IPS-11a (cell line): ENCODE measurements around the gene TNS2.
A peak's percentile ranks its signal among the peaks of the same experiment; 100 is the strongest.

Source experiments
- H3K4me3 ChIP-seq: one replicate; pipeline ENCODE4 v1.5.1; 2013; ENCODE audit warnings: low read depth, low read length, control low read depth

Gene TNS2

GRCh38 chr12:53068811-53069585 is 19.1 kb downstream of the TNS2 start:
- H3K4me3 ChIP-seq, result no peak overlapping the region

- no peak overlapping the region for H3K4me3 ChIP-seq
Observed at GRCh38 chr12:53069621-53070410, 20.0 kb downstream of the TNS2 start.

- H3K4me3 ChIP-seq, result no peak overlapping the region
Observed at GRCh38 chr12:53070877-53071492, 21.1 kb downstream of the TNS2 start.

- H3K4me3 ChIP-seq, result no peak overlapping the region
Observed at GRCh38 chr12:53071591-53072551, 22.0 kb downstream of the TNS2 start.

- no peak overlapping the region for H3K4me3 ChIP-seq
Observed at GRCh38 chr12:53073881-53074280, 24.0 kb downstream of the TNS2 start.

- no peak overlapping the region for H3K4me3 ChIP-seq
Observed at GRCh38 chr12:53074283-53074998, 24.6 kb downstream of the TNS2 start.

- no peak overlapping the region for H3K4me3 ChIP-seq
Observed at GRCh38 chr12:53074999-53075370, 25.1 kb downstream of the TNS2 start.

GRCh38 chr12:53076461-53076860 is 26.6 kb downstream of the TNS2 start:
- H3K4me3 ChIP-seq, result no peak overlapping the region

- no peak overlapping the region for H3K4me3 ChIP-seq
Observed at GRCh38 chr12:53077030-53077429, 27.2 kb downstream of the TNS2 start.

GRCh38 chr12:53078425-53079225 is 28.8 kb downstream of the TNS2 start:
- peak overlapping the region; percentile 63 for H3K4me3 ChIP-seq

- H3K4me3 ChIP-seq, result peak within 1 kb of the TSS; percentile 78
Observed at GRCh38 chr12:53079226-53080117, 29.6 kb downstream of the TNS2 start, which contains the start of gene SPRYD3. SPRYD3 (minus strand) TSS chr12:53079390; CDS start chr12:53079333, 57 bp downstream.

- H3K4me3 ChIP-seq, result no peak overlapping the region
Observed at GRCh38 chr12:53082637-53083175, 32.8 kb downstream of the TNS2 start.

- no peak overlapping the region for H3K4me3 ChIP-seq
Observed at GRCh38 chr12:53086361-53086760, 36.5 kb downstream of the TNS2 start.

GRCh38 chr12:53090105-53090504 is 40.2 kb downstream of the TNS2 start:
- H3K4me3 ChIP-seq, result no peak overlapping the region

- no peak overlapping the region for H3K4me3 ChIP-seq
Observed at GRCh38 chr12:53090554-53090953, 40.7 kb downstream of the TNS2 start.

GRCh38 chr12:53091756-53092155 is 41.9 kb downstream of the TNS2 start:
- H3K4me3 ChIP-seq, result no peak overlapping the region

GRCh38 chr12:53093777-53094393 is 44.0 kb downstream of the TNS2 start:
- H3K4me3 ChIP-seq, result no peak overlapping the region
